Measurements from ENCODE around the gene ITGA2.

The ITGA2 gene

DNA sequence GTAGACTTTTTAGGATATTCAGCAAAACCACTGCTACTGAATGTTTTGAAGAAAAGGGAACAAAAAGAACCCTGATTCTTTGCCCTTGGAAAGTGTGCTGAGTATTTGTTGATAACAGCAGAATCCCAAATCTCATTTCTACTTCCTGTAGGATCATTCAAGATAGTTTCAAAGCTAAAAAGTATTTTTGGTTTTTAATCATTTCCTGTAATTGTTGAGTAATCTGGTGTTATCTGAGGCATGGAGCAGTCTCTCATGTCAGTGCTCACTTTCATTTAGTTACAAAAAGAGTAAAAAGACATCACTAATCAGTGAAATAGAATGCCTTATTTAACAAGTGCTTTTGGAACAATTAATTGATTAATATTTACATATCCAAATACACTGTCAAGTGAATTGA, 56.1 kb downstream of the ITGA2 start:
- no peak for TF ChIP-seq CTCF (IDR thresholded peaks at IDR 0.05)

DNA sequence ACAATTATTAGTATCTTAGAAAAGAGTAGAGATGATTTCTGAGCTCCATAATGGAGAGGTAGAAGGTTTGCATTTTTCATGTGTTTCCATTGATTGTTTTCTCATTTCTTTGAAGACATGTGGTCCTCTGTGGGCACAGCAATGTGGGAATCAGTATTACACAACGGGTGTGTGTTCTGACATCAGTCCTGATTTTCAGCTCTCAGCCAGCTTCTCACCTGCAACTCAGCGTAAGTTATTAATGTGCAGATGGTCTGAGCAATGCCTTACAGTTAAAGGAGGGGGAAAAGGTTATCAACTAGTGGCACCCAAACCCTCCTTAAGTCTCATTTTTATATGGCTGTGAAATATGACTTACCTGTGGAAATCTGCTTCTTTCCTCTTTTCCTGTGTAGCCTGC, 59.1 kb downstream of the ITGA2 start:
- no peak for TF ChIP-seq CTCF (IDR thresholded peaks at IDR 0.05)

GRCh38 chr5:53052499-53052898, 63.3 kb downstream of the ITGA2 start:
- no peak for TF ChIP-seq CTCF (IDR thresholded peaks at IDR 0.05)

DNA sequence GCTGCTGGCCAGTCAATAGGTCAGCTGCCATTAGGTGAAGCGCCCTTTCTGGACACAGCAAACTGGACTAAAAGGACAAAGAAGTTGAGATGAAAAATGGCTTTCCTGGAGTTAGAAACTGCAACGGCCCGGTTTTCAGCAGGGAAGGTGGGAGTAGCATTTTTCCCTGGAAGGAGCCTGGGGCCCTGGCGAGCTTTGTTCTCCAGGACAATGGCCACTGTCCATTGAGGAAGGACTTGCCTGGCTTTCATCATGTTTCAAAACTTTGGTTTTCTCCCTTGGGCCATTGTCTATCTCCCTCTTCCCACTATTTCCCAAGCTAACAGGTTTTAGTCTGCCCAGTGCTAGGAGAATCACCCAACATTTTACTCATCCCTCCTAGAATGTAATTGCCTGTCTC, 64.2 kb downstream of the ITGA2 start:
- TF ChIP-seq CTCF (IDR thresholded peaks at IDR 0.05): no peak

GRCh38 chr5:53055365-53055764, 66.2 kb downstream of the ITGA2 start:
- no peak for TF ChIP-seq CTCF (IDR thresholded peaks at IDR 0.05)

- no peak for TF ChIP-seq CTCF (IDR thresholded peaks at IDR 0.05)
These were observed 70.1 kb downstream of the ITGA2 start for GRCh38 chr5:53059281-53059680.

GRCh38 chr5:53063176-53063575, 74.0 kb downstream of the ITGA2 start:
- TF ChIP-seq CTCF (IDR thresholded peaks at IDR 0.05): no peak

DNA sequence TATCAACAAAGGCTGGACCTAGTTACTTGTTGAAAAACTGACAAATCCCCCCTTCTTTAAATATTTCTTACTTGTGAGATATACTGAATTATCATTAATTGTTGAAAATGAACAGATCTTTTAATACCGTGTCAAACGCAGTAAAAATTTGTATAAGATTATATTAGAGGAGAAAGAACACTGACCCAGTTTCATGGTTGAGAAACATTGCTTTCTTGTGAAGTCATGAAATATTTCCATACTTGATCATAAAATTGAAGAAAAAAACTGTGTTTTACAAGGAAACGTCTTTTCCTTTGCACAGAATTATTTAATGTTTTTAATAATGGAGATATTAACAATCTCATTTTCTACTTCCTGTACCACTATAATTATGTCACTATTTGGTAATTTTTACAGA, 74.6 kb downstream of the ITGA2 start:
- no peak for TF ChIP-seq CTCF (IDR thresholded peaks at IDR 0.05)
